Measurements from ENCODE around the gene DHRS3. TPM values are rescaled to one million over a fixed set of nuclear protein-coding genes. Genes with fewer than 3 reads are reported as not detected.

DHRS3 gene
- total and polyA plus RNA-seq, 3 experiments from 2014 or later = 31.9 to 123 (median 117) TPM

DNA sequence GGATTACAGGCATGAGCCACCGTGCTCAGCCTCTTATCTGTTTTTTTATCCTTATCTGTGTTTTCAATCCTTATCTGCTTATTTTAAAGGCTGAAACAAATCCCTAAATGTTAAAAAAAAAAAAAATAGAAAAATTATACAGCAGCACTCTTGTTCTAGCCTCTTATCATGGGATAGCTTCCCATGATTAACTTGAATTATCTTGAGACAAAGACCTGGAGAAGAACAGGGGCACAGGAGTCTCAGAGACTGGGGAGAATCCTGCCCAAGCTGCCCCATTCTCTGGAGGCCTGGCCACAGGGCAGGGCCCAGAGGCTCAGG lies 86.9 kb downstream of the DHRS3 start:
- H3K4me3 ChIP-seq (ENCODE audit: low read length) = no peak overlapping the region
- no peak for DNase-seq
- H3K36me3 ChIP-seq (ENCODE audit: insufficient read depth, low read length) = no peaks in the 10 kb centered on the region
- Mint-ChIP-seq H3K27me3 (no peaks in the 10 kb centered on the region), H3K4me1 (peaks cover 2 to 6% (median 6%) of the 10 kb centered on the region in 3 donors), H3K36me3 (peaks cover 7 to 10% (median 9%) of the 10 kb centered on the region in 3 donors), H3K4me3 (no peak overlapping the region), H3K27ac (peak overlapping the region in 2 of 8 donors; percentile 33 to 77), H3K9me3 (peaks cover 0 to 9% (median 3%) of the 10 kb centered on the region in 5 donors)
- H3K27me3 ChIP-seq (ENCODE audit: insufficient read depth, low read length, poor library complexity, severe bottlenecking) = no peaks in the 10 kb centered on the region
- no peaks in the 10 kb centered on the region for H3K4me1 ChIP-seq (ENCODE audit: insufficient read depth, low read length)
- no peak overlapping the region for H3K27ac ChIP-seq (ENCODE audit: low read depth, low read length)
- no peaks in the 10 kb centered on the region for H3K9me3 ChIP-seq (ENCODE audit: low read length)
- ChIA-PET POLR2A (no interaction called here), CTCF (no interaction called here)

DNA sequence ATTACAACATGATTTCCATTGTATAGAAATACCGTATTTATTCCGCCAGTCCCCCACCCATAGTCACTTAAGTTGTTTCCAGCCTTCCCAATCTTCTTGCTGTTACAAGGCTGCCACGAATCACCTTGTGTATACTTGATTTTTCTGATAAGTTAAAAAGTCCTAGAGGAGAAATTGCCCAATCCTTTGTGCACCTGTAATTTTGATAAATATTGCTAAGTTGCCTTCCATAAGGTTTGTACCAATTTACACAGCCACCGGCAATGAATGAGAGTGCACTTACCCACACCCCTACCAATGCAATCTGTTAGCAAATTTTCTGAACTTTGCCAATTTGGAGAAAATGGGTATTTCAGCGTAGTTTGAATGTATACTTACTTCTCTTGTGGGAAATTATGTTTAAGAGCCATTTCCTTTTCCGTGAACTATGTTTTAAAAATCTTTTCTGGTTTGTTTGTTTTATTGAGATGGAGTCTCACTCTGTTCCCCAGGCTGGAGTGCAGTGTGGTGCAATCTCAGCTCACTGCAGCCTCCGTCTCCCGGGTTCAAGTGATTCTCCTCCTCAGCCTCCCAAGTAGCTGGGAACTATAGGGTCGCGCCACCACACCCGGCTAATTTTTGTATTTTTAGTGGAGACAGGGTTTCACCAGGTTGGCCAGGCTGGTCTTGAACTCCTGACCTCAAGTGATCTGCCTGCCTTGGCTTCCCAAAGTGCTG lies 87.4 kb downstream of the DHRS3 start:
- ChIA-PET POLR2A (no interaction called here), CTCF (no interaction called here)
- Histone ChIP-seq H3K27me3 (ENCODE audit: insufficient read depth, low read length, poor library complexity, severe bottlenecking) (no peaks in the 10 kb centered on the region), H3K4me1 (ENCODE audit: insufficient read depth, low read length) (no peaks in the 10 kb centered on the region), H3K9me3 (ENCODE audit: low read length) (no peaks in the 10 kb centered on the region), H3K4me3 (ENCODE audit: low read length) (no peak overlapping the region), H3K27ac (ENCODE audit: low read depth, low read length) (no peak overlapping the region), H3K36me3 (ENCODE audit: insufficient read depth, low read length) (no peaks in the 10 kb centered on the region)
- H3K27me3 Mint-ChIP-seq = no peaks in the 10 kb centered on the region
- peaks cover 2 to 6% (median 6%) of the 10 kb centered on the region in 3 donors for H3K4me1 Mint-ChIP-seq
- H3K9me3 Mint-ChIP-seq = peaks cover 0 to 4% (median 0%) of the 10 kb centered on the region in 5 donors
- no peak for DNase-seq
- no peak overlapping the region for H3K4me3 Mint-ChIP-seq
- peaks cover 4 to 9% (median 5%) of the 10 kb centered on the region in 3 donors for H3K36me3 Mint-ChIP-seq
- H3K27ac Mint-ChIP-seq = peak overlapping the region in 1 of 8 donors; percentile 31

DNA sequence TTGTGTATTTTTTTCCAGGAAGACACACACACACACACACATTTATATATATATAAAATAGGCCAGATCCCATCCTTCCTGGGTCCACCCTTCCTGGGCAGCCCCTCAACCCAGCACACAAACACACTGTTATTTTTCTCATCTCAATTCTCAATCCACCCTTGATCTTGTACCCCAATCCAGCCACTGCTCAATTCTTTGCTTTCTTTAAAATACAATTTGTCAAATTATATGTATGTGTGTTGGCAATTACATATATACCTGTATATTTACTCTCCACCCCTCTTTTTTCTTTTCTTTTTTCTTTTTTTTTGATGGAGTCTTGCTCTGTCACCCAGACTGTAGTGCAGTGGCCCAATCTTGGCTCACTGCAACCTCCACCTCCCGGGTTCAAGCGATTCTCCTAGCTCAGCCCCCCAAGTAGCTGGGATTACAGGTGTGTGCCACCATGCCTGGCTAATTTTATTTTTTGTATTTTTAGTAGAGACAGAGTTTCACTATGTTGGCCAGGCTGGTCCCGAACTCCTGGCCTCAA lies 88.3 kb downstream of the DHRS3 start:
- DNase-seq = no peak
- Mint-ChIP-seq H3K4me3 (no peak overlapping the region), H3K27ac (no peak overlapping the region), H3K27me3 (no peaks in the 10 kb centered on the region), H3K9me3 (no peaks in the 10 kb centered on the region), H3K36me3 (peaks cover 0 to 5% (median 0%) of the 10 kb centered on the region in 3 donors), H3K4me1 (peaks cover 2 to 6% (median 6%) of the 10 kb centered on the region in 3 donors)
- H3K4me1 ChIP-seq (ENCODE audit: insufficient read depth, low read length) = no peaks in the 10 kb centered on the region
- CTCF ChIA-PET = no interaction called here
- peak overlapping the region; percentile 71 for H3K27ac ChIP-seq (ENCODE audit: low read depth, low read length)
- no peaks in the 10 kb centered on the region for H3K27me3 ChIP-seq (ENCODE audit: insufficient read depth, low read length, poor library complexity, severe bottlenecking)
- H3K4me3 ChIP-seq (ENCODE audit: low read length) = no peak overlapping the region
- POLR2A ChIA-PET = no interaction called here
- no peaks in the 10 kb centered on the region for H3K36me3 ChIP-seq (ENCODE audit: insufficient read depth, low read length)
- H3K9me3 ChIP-seq (ENCODE audit: low read length) = no peaks in the 10 kb centered on the region

DNA sequence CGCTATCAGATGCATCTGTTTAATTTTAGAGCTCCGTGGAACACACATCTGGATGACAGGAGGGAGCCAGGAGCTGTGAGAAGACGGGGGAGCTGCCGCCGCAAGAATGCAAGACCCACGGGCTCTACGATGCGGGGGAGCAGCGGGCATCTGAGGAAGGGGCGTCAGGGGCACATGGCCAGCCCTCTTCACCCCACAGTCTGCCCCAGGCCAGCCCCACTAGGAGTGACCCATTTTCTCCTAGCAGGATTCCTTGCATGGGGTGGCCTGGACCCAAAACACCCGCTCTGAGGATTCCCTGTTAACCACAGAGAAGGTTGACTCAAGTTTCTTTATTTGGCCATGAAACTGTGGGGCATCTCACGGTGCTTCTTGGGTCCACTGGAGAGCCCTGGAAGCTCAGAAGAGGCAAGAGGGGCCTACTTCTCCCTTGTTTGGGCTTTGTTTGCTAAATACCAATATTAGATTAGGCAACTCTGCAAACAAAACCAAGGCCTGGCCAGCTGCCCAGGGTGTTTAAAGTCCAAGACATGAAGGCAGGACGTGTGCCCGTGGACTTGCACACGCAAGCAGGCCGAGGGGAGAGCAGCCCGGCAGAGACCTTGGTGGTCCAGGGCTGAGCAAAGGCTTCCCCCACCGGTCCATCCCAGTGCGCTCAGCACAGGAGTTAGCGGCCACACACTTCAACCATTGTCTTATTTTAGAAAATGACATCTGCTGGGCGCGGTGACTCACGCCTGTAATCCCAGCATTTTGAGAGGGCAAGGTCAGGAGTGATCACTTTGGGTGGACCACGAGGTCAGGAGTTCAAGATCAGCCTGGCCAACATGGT lies 89.8 kb downstream of the DHRS3 start:
- Histone ChIP-seq H3K36me3 (ENCODE audit: insufficient read depth, low read length) (no peaks in the 10 kb centered on the region), H3K9me3 (ENCODE audit: low read length) (no peaks in the 10 kb centered on the region), H3K27ac (ENCODE audit: low read depth, low read length) (peak overlapping the region; percentile 71), H3K4me1 (ENCODE audit: insufficient read depth, low read length) (no peaks in the 10 kb centered on the region), H3K27me3 (ENCODE audit: insufficient read depth, low read length, poor library complexity, severe bottlenecking) (no peaks in the 10 kb centered on the region), H3K4me3 (ENCODE audit: low read length) (no peak overlapping the region)
- H3K27ac Mint-ChIP-seq = peak overlapping the region in 1 of 8 donors; percentile 87
- DNase-seq = no peak
- POLR2A ChIA-PET = no interaction called here
- H3K27me3 Mint-ChIP-seq = no peaks in the 10 kb centered on the region
- H3K4me1 Mint-ChIP-seq = peaks cover 2 to 6% (median 6%) of the 10 kb centered on the region in 3 donors
- CTCF ChIA-PET = no interaction called here
- H3K9me3 Mint-ChIP-seq = no peaks in the 10 kb centered on the region
- peaks cover 0 to 4% (median 0%) of the 10 kb centered on the region in 3 donors for H3K36me3 Mint-ChIP-seq
- no peak overlapping the region for H3K4me3 Mint-ChIP-seq

DNA sequence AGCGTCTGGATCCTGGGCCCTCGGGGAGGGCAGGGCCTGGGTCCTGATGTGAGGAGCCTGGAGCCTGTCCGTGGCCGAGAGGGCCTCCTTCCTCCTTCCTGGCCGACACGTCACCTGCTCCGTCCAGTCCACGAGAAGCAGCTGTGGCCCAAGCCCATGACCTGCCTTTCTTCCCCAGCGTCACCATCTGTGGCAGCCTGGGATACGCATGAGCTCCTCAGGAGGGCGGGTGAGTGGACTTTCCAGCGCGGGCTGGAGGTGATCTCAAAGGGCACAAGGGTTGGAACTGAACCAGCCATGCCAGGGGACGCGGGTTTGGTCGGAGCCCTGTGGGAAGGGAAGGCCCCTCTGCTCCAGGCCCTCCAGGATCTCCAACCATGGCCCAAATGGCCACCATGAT lies 90.4 kb downstream of the DHRS3 start:
- no peaks in the 10 kb centered on the region for H3K27me3 Mint-ChIP-seq
- Histone ChIP-seq H3K4me3 (ENCODE audit: low read length) (no peak overlapping the region), H3K36me3 (ENCODE audit: insufficient read depth, low read length) (no peaks in the 10 kb centered on the region), H3K4me1 (ENCODE audit: insufficient read depth, low read length) (no peaks in the 10 kb centered on the region), H3K27ac (ENCODE audit: low read depth, low read length) (no peak overlapping the region), H3K27me3 (ENCODE audit: insufficient read depth, low read length, poor library complexity, severe bottlenecking) (no peaks in the 10 kb centered on the region), H3K9me3 (ENCODE audit: low read length) (no peaks in the 10 kb centered on the region)
- no peak for DNase-seq
- peaks cover 0 to 3% (median 0%) of the 10 kb centered on the region in 3 donors for H3K36me3 Mint-ChIP-seq
- ChIA-PET CTCF (no interaction called here), POLR2A (no interaction called here)
- peaks cover 2 to 6% (median 6%) of the 10 kb centered on the region in 3 donors for H3K4me1 Mint-ChIP-seq
- no peaks in the 10 kb centered on the region for H3K9me3 Mint-ChIP-seq
- no peak overlapping the region for H3K4me3 Mint-ChIP-seq
- peak overlapping the region in 1 of 8 donors; percentile 87 for H3K27ac Mint-ChIP-seq

DNA sequence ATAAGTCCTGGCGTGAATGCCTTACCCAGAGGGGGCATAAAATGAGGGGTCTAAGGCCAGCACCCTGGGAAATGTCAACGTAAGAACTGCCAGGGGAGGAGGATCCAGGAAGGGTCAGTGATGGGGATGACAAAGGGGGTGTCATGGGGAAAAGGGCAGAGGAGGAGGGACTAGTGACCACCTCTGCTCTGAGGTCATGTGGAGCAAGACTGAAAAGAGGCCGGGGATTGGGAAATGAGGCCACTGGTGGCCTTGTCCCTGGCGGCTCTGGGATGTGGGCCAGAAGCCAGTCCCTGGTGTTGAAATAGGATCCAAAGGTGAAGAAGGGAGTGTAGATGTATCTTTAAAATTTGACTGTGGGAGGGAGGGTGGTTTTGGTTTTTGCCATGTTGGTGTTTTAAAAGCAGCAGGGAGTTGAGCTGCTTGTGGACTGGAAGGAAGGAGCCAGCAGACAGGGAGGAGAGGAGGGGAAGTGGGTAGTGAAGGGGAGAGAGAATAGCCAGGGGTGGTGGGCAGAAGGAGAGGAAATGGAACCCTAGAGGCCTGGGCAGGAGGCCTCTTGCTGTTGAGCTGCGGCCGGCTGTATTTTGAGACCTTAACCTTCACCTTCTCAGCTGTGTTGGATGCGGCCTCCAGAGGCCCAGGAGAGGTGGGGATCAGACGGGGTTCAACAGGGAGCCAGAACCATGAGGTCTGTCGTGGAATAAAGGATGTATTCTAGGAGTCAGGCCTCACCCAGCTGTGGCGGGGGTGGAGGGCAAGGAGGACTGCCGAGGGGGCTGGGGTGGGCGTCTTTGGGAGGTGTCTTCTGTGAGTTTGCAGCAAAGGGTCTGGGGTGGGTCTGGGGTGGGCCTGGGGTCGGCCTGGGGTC lies 92.5 kb downstream of the DHRS3 start:
- H3K4me3 Mint-ChIP-seq = no peak overlapping the region
- no peaks in the 10 kb centered on the region for H3K36me3 Mint-ChIP-seq
- no peaks in the 10 kb centered on the region for H3K27me3 ChIP-seq (ENCODE audit: insufficient read depth, low read length, poor library complexity, severe bottlenecking)
- no peaks in the 10 kb centered on the region for H3K27me3 Mint-ChIP-seq
- H3K9me3 ChIP-seq (ENCODE audit: low read length) = no peaks in the 10 kb centered on the region
- peaks cover 2 to 6% (median 6%) of the 10 kb centered on the region in 3 donors for H3K4me1 Mint-ChIP-seq
- no peak overlapping the region for H3K4me3 ChIP-seq (ENCODE audit: low read length)
- peak overlapping the region in 3 of 8 donors; percentile 18 to 78 (median 66) for H3K27ac Mint-ChIP-seq
- CTCF ChIA-PET = no interaction called here
- POLR2A ChIA-PET = no interaction called here
- H3K4me1 ChIP-seq (ENCODE audit: insufficient read depth, low read length) = no peaks in the 10 kb centered on the region
- no peaks in the 10 kb centered on the region for H3K36me3 ChIP-seq (ENCODE audit: insufficient read depth, low read length)
- H3K27ac ChIP-seq (ENCODE audit: low read depth, low read length) = no peak overlapping the region
- DNase-seq = no peak
- H3K9me3 Mint-ChIP-seq = no peaks in the 10 kb centered on the region

DNA sequence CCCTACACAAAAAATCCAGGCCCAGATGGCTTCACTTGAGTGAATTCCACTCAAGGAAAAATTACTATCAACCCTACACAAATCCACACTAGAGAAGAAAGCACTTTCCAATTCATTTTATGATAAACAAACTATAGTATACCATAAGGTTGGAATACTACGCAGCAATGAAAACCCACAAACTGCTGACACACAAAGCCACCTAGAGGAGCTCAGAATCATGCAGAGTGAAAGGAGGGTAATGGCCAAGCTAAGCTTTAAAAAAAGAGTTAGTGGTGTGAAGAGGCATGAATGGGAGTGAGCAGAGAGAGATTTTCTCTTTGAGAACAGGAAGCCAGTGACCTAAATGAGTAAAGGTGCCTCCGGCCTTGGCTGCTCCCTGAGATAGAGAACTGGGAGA lies 93.7 kb downstream of the DHRS3 start:
- Histone ChIP-seq H3K9me3 (ENCODE audit: low read length) (no peaks in the 10 kb centered on the region), H3K4me1 (ENCODE audit: insufficient read depth, low read length) (no peaks in the 10 kb centered on the region), H3K4me3 (ENCODE audit: low read length) (no peak overlapping the region), H3K36me3 (ENCODE audit: insufficient read depth, low read length) (no peaks in the 10 kb centered on the region), H3K27ac (ENCODE audit: low read depth, low read length) (no peak overlapping the region), H3K27me3 (ENCODE audit: insufficient read depth, low read length, poor library complexity, severe bottlenecking) (no peaks in the 10 kb centered on the region)
- DNase-seq = no peak
- Mint-ChIP-seq H3K27me3 (peaks cover 0 to 3% of the 10 kb centered on the region in 2 donors), H3K4me1 (peaks cover 0 to 6% (median 1%) of the 10 kb centered on the region in 3 donors), H3K36me3 (peaks cover 0 to 3% (median 0%) of the 10 kb centered on the region in 3 donors), H3K9me3 (no peaks in the 10 kb centered on the region), H3K4me3 (no peak overlapping the region), H3K27ac (no peak overlapping the region)
- ChIA-PET CTCF (no interaction called here), POLR2A (interaction anchor here (0.5 kb wide), 1 partner anchor 12 kb away, joined by 3 read pairs; no protein-coding TSS in a partner anchor)

All from CD8-positive, alpha-beta memory T cell (primary cell).